IPS DF 6.9 (cell line): ENCODE data around the gene TIMP4.
A peak's percentile ranks its signal among the peaks of the same experiment; 100 is the strongest.

Experiments used
- DNase-seq: peaks from one replicate; pipeline ENCODE4 v3.0.0-alpha.2; 2013; ENCODE audit warnings: low read depth, low spot score
- H3K27ac ChIP-seq: one replicate; pipeline ENCODE4 v1.5.1; 2013; ENCODE audit warnings: low read length, control low read depth
- H3K27me3 ChIP-seq: 2 replicates; pipeline ENCODE4 v1.6.1; 2013; ENCODE audit warnings: mild to moderate bottlenecking, low read length; ENCODE audit not compliant: control insufficient read depth, insufficient read depth
- H3K36me3 ChIP-seq: 2 replicates; pipeline ENCODE4 v1.6.1; 2013; ENCODE audit warnings: low read length; ENCODE audit not compliant: control insufficient read depth, insufficient read depth
- H3K4me1 ChIP-seq: 2 replicates; pipeline ENCODE4 v1.6.1; 2013; ENCODE audit warnings: low read length; ENCODE audit not compliant: control insufficient read depth, insufficient read depth
- H3K4me3 ChIP-seq: 2 replicates; pipeline ENCODE4 v1.5.1; 2013; ENCODE audit warnings: mild to moderate bottlenecking, low read length
- H3K9me3 ChIP-seq: 2 replicates; pipeline ENCODE4 v1.6.1; 2013; ENCODE audit warnings: low read length, inconsistent platforms; ENCODE audit not compliant: control insufficient read depth, insufficient read depth
- WGBS: extraction: QIAGEN DNeasy Blood & Tissue Kit; methylation state at CpG from one replicate; pipeline ENCODE4 v1.1.7; 2013; ENCODE audit warnings: mixed read lengths, missing lambda C conversion rate; ENCODE audit not compliant: insufficient read length, insufficient coverage; 5-methylcytosine and 5-hydroxymethylcytosine counted together

The TIMP4 gene

GRCh38 chr3:12158387-12159226 is at the start of gene TIMP4:
TIMP4 (minus strand) TSS chr3:12158912; CDS start chr3:12158840, 72 bp downstream.
- no peaks in the 10 kb centered on the region for H3K36me3 ChIP-seq
- H3K4me3 ChIP-seq: peak within 1 kb of the TSS; percentile 35; the same call in 1 of the 2 replicates
- no peaks in the 10 kb centered on the region for H3K9me3 ChIP-seq
- no CpG with 5 or more reads among the region's 34 CpGs for WGBS
- no peaks in the 10 kb centered on the region for H3K27me3 ChIP-seq
- H3K4me1 ChIP-seq: peaks cover 7% of the 10 kb centered on the region; the same call in 1 of the 2 replicates
- no peak for DNase-seq
- H3K27ac ChIP-seq: no peak within 1 kb of the TSS

DNA sequence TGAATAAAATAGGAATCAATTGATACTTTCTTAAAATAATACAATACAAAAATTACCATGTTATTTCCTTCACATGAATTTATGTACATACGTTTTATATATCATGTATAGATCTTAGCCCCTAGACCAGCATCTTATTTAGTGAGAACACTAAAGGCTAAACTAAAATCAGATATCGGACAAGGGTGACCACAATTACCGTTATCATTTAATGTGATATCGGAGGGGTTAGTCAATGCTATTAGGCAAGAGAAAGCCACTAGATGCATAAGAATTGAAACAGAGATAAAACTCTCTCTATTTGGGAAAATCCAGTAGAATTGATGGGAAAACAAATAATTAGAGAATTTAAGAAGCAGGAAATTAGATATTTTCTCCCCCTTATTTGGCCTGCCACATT is 46.5 kb upstream of the TIMP4 start:
- WGBS: no CpG with 5 or more reads among the region's 4 CpGs
- no peak overlapping the region for H3K27ac ChIP-seq
- no peaks in the 10 kb centered on the region for H3K27me3 ChIP-seq
- H3K4me1 ChIP-seq: no peaks in the 10 kb centered on the region
- no peak for DNase-seq
- no peak overlapping the region for H3K4me3 ChIP-seq
- H3K9me3 ChIP-seq: no peaks in the 10 kb centered on the region
- H3K36me3 ChIP-seq: no peaks in the 10 kb centered on the region

- Histone ChIP-seq H3K27ac (no peak overlapping the region), H3K27me3 (no peaks in the 10 kb centered on the region), H3K4me1 (no peaks in the 10 kb centered on the region), H3K4me3 (no peak overlapping the region), H3K9me3 (no peaks in the 10 kb centered on the region), H3K36me3 (no peaks in the 10 kb centered on the region)
- no peak for DNase-seq
- no CpG with 5 or more reads among the region's 2 CpGs for WGBS
Measured at GRCh38 chr3:12201813-12202212, 43.1 kb upstream of the TIMP4 start.

DNA sequence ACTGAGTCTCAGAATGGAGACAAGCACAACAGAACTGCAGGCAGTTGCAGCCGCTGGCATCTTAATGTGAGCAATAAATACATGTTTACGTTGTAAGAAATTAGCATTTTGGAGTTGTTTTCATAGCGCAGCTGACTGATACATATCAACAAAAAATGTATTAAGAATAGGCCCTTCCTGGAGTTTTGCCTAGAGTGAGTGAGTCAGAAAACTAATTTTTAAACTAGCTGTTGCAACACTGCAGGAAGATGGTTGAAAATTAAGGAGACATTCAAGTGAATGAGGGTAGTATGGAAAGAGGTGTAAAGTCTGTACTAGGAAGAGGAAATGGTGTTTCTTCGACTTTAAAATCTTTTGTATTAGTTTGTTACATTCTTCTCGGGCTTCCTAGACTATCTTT is 39.6 kb upstream of the TIMP4 start:
- no CpG with 5 or more reads among the region's 5 CpGs for WGBS
- no peak overlapping the region for H3K4me3 ChIP-seq
- no peak for DNase-seq
- H3K27ac ChIP-seq: no peak overlapping the region
- H3K4me1 ChIP-seq: no peaks in the 10 kb centered on the region
- no peaks in the 10 kb centered on the region for H3K9me3 ChIP-seq
- H3K36me3 ChIP-seq: no peaks in the 10 kb centered on the region
- H3K27me3 ChIP-seq: no peaks in the 10 kb centered on the region

- Histone ChIP-seq H3K4me1 (no peaks in the 10 kb centered on the region), H3K27ac (no peak overlapping the region), H3K9me3 (no peaks in the 10 kb centered on the region), H3K36me3 (no peaks in the 10 kb centered on the region), H3K27me3 (no peaks in the 10 kb centered on the region), H3K4me3 (no peak overlapping the region)
- DNase-seq: no peak
Measured at GRCh38 chr3:12197475-12197874, 38.8 kb upstream of the TIMP4 start.

DNA sequence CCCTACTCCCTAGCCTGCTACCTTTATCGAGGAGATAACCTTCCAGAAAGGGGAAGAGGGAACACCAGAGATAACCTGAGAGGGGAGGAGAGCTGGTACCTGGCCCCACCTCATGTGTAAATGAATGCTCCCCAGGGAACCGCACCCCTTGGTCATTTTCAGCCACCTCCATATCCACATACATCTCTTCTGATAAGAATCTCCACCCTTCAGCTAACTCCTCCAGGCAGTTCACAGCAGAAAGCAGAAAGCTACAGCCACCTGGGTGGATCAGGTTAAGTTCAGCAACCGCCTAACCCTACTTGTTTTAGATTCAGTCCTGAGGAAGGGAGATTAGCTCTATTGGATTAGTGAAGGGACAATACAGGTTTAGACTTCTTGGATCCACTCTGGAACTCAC is 38.0 kb upstream of the TIMP4 start:
- no peak for DNase-seq
- no CpG with 5 or more reads among the region's 3 CpGs for WGBS
- no peak overlapping the region for H3K27ac ChIP-seq
- no peaks in the 10 kb centered on the region for H3K9me3 ChIP-seq
- no peak overlapping the region for H3K4me3 ChIP-seq
- no peaks in the 10 kb centered on the region for H3K27me3 ChIP-seq
- no peaks in the 10 kb centered on the region for H3K4me1 ChIP-seq
- H3K36me3 ChIP-seq: no peaks in the 10 kb centered on the region

DNA sequence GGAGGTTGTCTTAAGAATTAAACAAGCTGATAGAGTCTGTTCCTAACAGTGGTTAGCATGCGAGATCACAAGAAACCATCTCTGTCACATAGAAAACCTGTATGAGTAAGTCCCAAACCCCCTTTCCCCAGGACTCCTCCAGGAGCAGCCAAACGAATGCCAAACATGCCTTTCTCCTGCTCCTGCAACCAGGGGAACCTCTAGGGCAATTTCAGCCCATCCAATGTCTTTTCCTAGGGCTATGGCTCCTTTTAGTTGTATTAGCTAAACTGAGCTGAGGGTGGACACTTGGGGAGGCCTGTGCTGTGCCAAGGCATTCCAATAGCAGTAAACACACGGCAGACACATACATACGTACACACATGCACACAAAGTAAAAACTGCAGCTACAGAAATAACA is 36.5 kb upstream of the TIMP4 start:
- no peaks in the 10 kb centered on the region for H3K4me1 ChIP-seq
- no peak overlapping the region for H3K4me3 ChIP-seq
- DNase-seq: no peak
- H3K9me3 ChIP-seq: no peaks in the 10 kb centered on the region
- no CpG with 5 or more reads among the region's 4 CpGs for WGBS
- no peaks in the 10 kb centered on the region for H3K27me3 ChIP-seq
- no peaks in the 10 kb centered on the region for H3K36me3 ChIP-seq
- no peak overlapping the region for H3K27ac ChIP-seq

DNA sequence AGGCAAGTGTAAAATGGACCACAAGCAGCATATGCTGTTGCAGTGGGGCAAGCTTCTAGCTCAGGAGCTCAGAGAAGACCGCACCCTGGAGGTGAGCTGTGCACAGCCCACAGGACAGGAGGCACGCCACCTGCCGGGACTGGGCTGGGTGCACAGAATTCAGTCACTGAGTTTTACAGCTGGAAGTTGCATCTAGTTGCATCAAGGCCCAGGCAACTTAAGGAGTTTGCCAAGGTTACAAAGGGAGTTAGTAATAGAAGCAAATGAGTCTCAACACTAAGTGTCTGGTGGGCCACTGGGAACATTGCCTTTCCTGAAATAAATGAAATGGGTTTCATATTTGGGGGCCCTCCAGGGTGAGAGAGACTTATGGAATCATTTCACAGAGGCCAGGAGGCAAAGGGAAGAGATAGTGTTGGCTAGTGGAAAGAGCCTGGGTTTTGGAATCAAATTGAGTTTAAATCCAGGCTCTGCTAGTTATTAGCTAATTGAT is 36.0 kb upstream of the TIMP4 start:
- no CpG with 5 or more reads among the region's 3 CpGs for WGBS
- DNase-seq: no peak
- Histone ChIP-seq H3K27ac (no peak overlapping the region), H3K27me3 (no peaks in the 10 kb centered on the region), H3K36me3 (no peaks in the 10 kb centered on the region), H3K9me3 (no peaks in the 10 kb centered on the region), H3K4me1 (no peaks in the 10 kb centered on the region), H3K4me3 (no peak overlapping the region; the same call in 1 of the 2 replicates)

- H3K4me3 ChIP-seq: no peak overlapping the region
- no peaks in the 10 kb centered on the region for H3K36me3 ChIP-seq
- WGBS: no CpG with 5 or more reads among the region's 3 CpGs
- no peaks in the 10 kb centered on the region for H3K9me3 ChIP-seq
- H3K27ac ChIP-seq: no peak overlapping the region
- DNase-seq: no peak
- H3K4me1 ChIP-seq: no peaks in the 10 kb centered on the region
- H3K27me3 ChIP-seq: no peaks in the 10 kb centered on the region
Measured at GRCh38 chr3:12194209-12194608, 35.5 kb upstream of the TIMP4 start.

- Histone ChIP-seq H3K27ac (no peak overlapping the region), H3K4me1 (no peaks in the 10 kb centered on the region), H3K4me3 (no peak overlapping the region), H3K9me3 (no peaks in the 10 kb centered on the region), H3K27me3 (no peaks in the 10 kb centered on the region), H3K36me3 (no peaks in the 10 kb centered on the region)
- no peak for DNase-seq
- WGBS: no CpG with 5 or more reads among the region's 1 CpG
Measured at GRCh38 chr3:12193485-12194165, 34.9 kb upstream of the TIMP4 start.
